Activated CD8-positive, alpha-beta memory T cell treated with anti-CD3 and anti-CD28 coated beads, Interleukin-2, amount 50 U/mL, for 24 hours (primary cell): ENCODE results near the gene IMMP2L.
"Not testable (repeated sequence)": the region's sequence is repeated elsewhere in the genome, so short reads cannot be mapped to it uniquely, and the experiment has no call there.

Experiments used
- DNase-seq: peaks from one replicate; pipeline ENCODE4 v3.0.0-alpha.2; 2020; ENCODE audit errors: extremely low read depth

Gene IMMP2L

GRCh38 chr7:111074748-111075146 is 487.5 kb downstream of the IMMP2L start:
- DNase-seq = no peak

- no peak for DNase-seq
Observed at GRCh38 chr7:111074071-111074747, 488.1 kb downstream of the IMMP2L start.

GRCh38 chr7:111072658-111073057 is 489.6 kb downstream of the IMMP2L start:
- not testable (repeated sequence) for DNase-seq

- DNase-seq = no peak
Observed at GRCh38 chr7:111071556-111071955, 490.7 kb downstream of the IMMP2L start.

- no peak for DNase-seq
Observed at GRCh38 chr7:111068618-111069017, 493.7 kb downstream of the IMMP2L start.

- DNase-seq = no peak
Observed at GRCh38 chr7:111067682-111068081, 494.6 kb downstream of the IMMP2L start.

- no peak for DNase-seq
Observed at GRCh38 chr7:111067251-111067650, 495.0 kb downstream of the IMMP2L start.

GRCh38 chr7:111063166-111063565 is 499.1 kb downstream of the IMMP2L start:
- DNase-seq = no peak

GRCh38 chr7:111059833-111060232 is 502.5 kb downstream of the IMMP2L start:
- no peak for DNase-seq

GRCh38 chr7:111057066-111057465 is 505.2 kb downstream of the IMMP2L start:
- DNase-seq = no peak

- no peak for DNase-seq
Observed at GRCh38 chr7:111056371-111056770, 505.9 kb downstream of the IMMP2L start.

- DNase-seq = no peak
Observed at GRCh38 chr7:111053035-111053434, 509.3 kb downstream of the IMMP2L start.

GRCh38 chr7:111051832-111052231 is 510.5 kb downstream of the IMMP2L start:
- DNase-seq = no peak

- no peak for DNase-seq
Observed at GRCh38 chr7:111050875-111051416, 511.3 kb downstream of the IMMP2L start.

- no peak for DNase-seq
Observed at GRCh38 chr7:111049971-111050680, 512.2 kb downstream of the IMMP2L start.

GRCh38 chr7:111047595-111047994 is 514.7 kb downstream of the IMMP2L start:
- no peak for DNase-seq

GRCh38 chr7:111045449-111045848 is 516.8 kb downstream of the IMMP2L start:
- DNase-seq = no peak

GRCh38 chr7:111043561-111043960 is 518.7 kb downstream of the IMMP2L start:
- DNase-seq = no peak

- no peak for DNase-seq
Observed at GRCh38 chr7:111042842-111043241, 519.5 kb downstream of the IMMP2L start.

GRCh38 chr7:111041577-111041976 is 520.7 kb downstream of the IMMP2L start:
- DNase-seq = no peak

- no peak for DNase-seq
Observed at GRCh38 chr7:111038185-111038584, 524.1 kb downstream of the IMMP2L start.

- DNase-seq = no peak
Observed at GRCh38 chr7:111031916-111032315, 530.4 kb downstream of the IMMP2L start.

- no peak for DNase-seq
Observed at GRCh38 chr7:111030336-111030735, 532.0 kb downstream of the IMMP2L start.
